ENCODE measurements around the gene RSPH1.

The RSPH1 gene

GRCh38 chr21:42532466-42533181, 36.6 kb upstream of the RSPH1 start:
- no peak for DNase-seq (ENCODE audit: low read depth in 2 of 2)

DNA sequence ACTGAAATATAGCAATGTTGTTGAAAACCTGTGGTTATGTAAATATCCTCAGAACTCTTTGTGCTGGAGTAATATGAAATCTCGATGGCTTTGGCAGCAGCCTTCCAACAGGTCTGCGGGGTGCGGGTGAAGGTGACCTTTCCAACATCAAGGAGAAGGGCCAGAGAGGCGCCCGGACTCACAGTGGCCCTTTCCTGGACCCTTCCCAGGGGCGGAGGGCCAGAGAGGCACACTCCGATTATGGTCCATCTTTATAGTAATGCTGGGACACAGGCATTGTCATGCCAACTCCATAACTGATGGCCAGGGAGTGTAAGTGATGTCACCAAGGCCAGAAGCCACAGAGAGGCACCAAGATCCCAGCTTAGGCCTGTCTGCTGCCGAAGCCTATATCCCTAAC, 35.7 kb upstream of the RSPH1 start:
- DNase-seq (ENCODE audit: low read depth in 2 of 2) = no peak

DNA sequence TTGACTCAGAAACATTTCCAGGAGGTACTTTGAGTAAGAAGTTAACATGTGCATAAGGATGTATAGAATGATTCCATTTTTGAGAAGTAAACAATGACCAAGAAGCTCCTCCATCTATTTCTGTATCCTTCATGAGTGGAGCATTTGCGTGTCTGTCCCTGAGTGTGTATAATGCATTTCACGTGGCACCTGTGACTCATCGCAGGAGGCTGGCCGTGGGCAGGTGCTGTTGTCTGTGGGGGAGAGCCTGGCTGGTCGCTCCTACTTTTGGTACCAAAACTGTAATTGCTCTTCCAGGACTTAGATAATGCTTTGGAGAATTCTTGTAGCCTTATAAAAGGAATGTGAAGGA, 34.1 kb upstream of the RSPH1 start:
- DNase-seq (ENCODE audit: low read depth in 2 of 2) = no peak

DNA sequence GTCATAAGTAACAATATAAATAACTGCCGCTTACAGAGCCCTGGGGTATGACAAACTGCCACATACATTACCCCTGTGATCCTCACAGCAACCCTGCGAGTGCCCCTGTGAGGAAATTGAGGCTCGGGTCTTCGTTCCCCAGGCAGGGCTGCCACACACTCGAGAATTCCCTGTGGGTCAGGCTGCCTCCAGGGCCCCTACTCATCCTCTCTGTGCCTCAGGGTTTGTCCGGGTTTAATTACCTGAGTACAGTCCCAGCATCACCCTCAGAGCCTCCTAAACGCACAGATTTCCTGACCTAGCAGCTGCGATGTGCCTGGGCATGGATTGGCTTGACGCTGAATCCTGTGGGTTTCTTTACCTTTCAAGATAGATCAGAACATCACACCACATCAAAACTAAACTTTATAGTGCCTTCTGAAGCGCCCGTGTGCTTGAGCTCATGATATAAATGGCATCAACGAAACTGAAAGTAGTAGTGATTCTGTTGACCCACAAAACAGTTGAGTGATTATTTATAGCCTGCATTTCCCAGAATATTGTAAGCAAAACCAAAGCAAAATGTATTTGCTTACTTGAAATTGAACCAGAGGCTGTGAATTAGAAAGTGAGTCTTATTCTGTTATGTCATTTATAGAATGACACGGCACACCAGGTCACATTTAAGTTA, 31.6 kb upstream of the RSPH1 start:
- peak; percentile 25 to 43 for DNase-seq (ENCODE audit: low read depth in 2 of 2)

- DNase-seq (ENCODE audit: low read depth in 2 of 2) = no peak
Observed at GRCh38 chr21:42527127-42527488, 31.1 kb upstream of the RSPH1 start.

DNA sequence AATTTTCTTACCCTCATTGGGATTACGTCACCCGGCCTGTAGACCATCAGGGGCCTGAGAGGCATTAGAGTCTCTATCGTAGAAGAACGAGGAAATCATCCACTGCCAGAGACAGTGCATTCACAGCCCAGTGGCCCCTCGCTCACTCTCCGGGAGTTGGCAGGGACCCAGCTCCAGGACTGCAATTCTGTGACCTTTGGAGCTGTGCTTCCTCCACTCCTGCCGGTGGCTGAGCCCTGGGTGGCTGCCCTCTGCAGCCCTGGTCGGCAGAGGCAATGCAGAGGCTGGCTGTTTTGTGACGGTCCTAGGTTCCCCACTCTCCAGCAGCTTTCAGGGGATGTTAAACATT, 30.3 kb upstream of the RSPH1 start:
- no peak for DNase-seq (ENCODE audit: low read depth in 2 of 2)

DNA sequence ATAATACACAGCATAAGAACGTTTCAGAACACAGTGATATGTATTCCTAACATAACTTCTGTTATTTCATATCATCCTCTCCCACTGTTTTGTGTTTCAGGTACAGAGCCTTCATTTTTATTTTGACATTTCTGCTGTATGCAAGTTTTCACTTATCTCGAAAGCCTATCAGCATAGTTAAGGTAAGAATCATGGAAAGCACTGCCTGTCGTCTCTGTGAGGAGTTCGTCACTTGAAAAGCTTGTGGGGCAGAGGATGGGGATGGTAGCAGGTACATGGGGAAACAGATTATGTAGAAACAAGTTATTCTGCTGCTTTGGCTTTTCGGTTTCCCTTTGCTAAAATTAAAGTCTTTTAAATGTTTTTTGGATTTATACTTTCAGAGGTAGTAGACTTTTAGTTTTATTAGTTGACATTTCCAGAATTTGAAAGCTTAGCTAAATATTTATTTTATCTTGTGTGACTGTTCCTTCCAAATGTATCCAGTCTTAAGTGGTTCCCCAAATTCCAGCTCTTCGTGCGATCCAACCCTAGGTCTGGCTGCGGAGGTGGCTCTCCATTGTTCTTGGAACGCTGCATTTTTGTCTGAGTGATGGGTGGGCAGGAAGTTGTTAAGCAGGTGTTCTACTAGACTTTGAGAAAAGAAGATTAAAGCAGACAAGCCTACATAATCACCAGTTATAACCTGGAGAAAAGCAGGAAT, 29.8 kb upstream of the RSPH1 start:
- no peak for DNase-seq (ENCODE audit: low read depth in 2 of 2)

DNA sequence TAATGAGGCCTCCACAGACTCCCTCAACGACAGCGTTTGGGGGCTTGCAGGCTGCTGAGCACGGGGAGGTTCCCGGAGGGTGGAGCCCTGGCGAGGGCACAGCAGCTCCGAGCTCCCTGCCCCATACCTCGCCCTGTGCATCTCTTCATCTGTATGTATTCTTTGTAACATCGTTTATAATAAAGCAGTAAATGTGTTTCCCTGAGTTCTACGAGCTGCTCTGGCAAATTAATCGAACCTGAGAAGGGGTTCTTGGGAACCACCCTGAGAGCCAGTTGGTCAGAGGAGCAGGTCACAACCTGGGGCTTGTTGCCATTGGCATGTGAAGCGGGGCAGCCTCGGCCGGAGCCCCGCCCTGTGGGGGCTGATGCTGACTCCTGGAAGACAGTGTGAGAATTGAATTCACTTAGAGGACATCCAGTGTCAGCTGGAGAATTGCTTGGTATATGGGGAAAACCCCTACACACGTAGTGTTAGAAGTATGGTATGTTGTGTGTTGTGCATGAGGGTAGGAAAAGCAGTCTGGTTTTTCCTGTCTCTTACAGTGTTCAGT, 29.1 kb upstream of the RSPH1 start:
- no peak for DNase-seq (ENCODE audit: low read depth in 2 of 2)

- DNase-seq (ENCODE audit: low read depth in 2 of 2) = no peak
Observed at GRCh38 chr21:42524341-42525028, 28.5 kb upstream of the RSPH1 start.

DNA sequence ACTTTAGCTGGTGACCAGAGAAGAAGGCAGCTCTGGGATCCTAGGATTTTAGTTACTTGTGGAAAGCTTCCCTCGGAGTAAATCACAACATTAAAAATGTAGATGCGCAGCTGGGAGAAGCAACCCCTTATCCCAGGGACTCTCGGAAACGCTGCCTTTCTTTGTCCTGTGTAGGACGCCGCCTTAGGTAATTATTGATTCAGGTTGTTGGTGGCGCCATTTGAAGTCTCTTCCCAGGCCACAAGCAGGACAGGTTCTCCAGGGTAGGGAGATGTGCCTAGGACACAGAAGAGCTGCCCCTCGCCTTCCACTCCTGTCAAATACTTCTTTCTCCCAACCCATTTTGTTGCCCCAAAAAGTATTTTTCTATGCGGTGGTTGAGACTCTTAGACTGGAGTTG, 27.9 kb upstream of the RSPH1 start:
- DNase-seq (ENCODE audit: low read depth in 2 of 2) = no peak

DNA sequence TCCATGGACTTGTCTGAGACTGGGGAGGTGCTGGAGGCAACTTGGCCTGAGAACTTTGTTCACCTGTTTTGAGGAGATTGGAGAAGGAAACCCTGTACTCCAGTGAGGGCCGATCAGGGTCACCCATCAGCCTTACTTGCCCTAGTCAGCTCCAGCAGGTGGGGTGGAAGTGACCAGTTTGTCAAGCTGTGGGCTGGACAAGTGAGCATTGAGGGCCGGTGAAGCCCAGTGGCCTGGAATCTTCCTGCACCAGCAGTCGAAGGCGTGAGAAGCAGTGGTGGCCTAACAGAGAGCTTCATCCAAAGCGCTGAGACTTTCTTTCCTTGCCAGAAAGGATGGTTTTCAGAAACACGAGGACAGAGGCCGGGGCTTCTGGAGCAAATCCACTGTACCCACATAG, 27.2 kb upstream of the RSPH1 start:
- no peak for DNase-seq (ENCODE audit: low read depth in 2 of 2)

GRCh38 chr21:42522771-42523170, 26.7 kb upstream of the RSPH1 start:
- no peak for DNase-seq (ENCODE audit: low read depth in 2 of 2)

- no peak for DNase-seq (ENCODE audit: low read depth in 2 of 2)
Observed at GRCh38 chr21:42522271-42522670, 26.2 kb upstream of the RSPH1 start.

GRCh38 chr21:42521805-42522204, 25.8 kb upstream of the RSPH1 start:
- no peak for DNase-seq (ENCODE audit: low read depth in 2 of 2)

DNA sequence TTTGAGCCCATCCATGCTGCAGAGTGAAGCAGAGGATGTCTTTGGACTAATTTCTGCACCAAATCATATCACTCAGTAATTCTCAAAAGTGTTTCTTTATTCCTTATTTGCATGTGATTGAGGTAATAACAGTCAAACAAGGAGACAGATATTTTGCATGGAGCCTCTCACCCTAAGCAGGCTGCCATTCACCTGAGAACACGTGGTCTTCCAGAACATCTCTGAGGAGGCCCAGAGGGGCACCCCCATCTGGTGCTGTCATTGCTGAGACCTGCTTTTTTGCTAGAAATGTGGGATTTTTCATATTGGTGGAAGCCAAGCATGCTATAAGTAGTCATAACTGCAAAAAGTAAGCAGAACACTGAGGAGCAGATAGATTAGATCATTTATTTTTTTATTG, 25.4 kb upstream of the RSPH1 start:
- no peak for DNase-seq (ENCODE audit: low read depth in 2 of 2)

- no peak for DNase-seq (ENCODE audit: low read depth in 2 of 2)
Observed at GRCh38 chr21:42520628-42521253, 24.7 kb upstream of the RSPH1 start.

DNA sequence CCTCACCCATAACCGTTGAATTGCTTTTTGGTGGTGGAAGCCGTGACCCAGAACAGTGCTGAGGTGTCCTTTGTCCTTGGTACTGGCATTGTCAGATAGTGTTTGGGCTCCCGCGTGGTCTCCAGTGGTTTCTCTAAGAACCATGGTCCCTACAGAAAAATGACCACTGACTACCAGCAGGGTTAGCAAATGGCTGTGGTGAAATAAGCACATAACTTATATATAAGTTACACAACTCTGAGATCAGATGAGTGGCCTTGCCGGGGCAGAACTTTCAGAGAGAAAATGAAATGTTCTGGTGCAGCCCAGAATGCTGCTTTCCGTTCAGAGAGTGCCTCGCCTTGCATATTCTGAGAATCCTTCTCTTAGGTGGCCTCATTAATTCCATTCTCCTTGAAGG, 22.6 kb upstream of the RSPH1 start:
- DNase-seq (ENCODE audit: low read depth in 2 of 2) = no peak

DNA sequence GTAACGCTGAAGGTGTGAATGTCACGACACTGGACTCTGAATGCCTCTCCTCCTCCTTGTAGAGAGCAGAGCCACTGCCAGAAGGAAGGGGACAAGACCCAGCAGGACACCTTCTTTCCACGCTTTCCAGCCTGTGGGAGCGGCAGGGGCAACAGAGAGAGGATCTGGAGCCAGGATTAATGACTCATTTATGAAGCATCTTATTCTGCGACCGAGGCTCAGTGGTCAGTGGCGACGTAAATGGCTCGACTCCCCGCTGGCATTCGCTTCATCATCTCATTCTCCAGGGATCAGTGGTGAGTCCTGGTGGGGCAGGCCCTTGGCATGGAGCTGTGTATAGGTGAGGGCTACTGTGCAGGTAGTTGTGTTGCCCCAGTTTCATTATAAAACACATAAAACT, 22.2 kb upstream of the RSPH1 start:
- DNase-seq (ENCODE audit: low read depth in 2 of 2) = no peak

- DNase-seq (ENCODE audit: low read depth in 2 of 2) = no peak
Observed at GRCh38 chr21:42515708-42516502, 19.9 kb upstream of the RSPH1 start.

DNA sequence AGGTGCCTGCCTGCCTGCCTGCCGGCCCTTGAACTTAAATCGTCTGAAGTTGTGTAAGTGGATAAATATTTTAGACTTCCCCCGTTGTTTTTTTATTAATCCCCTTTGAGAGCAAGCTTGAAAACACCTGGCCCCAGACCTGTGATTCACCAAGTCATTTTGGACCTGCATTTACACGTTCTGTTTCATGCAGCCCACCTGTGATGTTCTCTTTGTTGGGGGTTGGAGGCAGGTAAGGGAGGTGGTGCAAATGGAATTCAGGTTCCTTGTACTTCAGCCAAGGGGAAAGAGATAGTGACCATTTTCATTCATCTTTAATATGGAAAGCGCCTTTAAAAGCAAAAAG, 18.8 kb upstream of the RSPH1 start:
- DNase-seq (ENCODE audit: low read depth in 2 of 2) = no peak

Data from stimulated activated CD4-positive, alpha-beta T cell treated with anti-CD3 and anti-CD28 coated beads, Interleukin-15, amount 100 ng/mL, for 48 hours (primary cell).